ENCODE data around the gene CCL8. TPM values are rescaled to one million over a fixed set of nuclear protein-coding genes. Genes with fewer than 3 reads are reported as not detected.

Gene CCL8
- total RNA-seq = 0.12 TPM in 1 of 2 replicates, not detected in the other
- 1.6 TPM in 1 of 2 replicates, not detected in the other for polyA plus RNA-seq

DNA sequence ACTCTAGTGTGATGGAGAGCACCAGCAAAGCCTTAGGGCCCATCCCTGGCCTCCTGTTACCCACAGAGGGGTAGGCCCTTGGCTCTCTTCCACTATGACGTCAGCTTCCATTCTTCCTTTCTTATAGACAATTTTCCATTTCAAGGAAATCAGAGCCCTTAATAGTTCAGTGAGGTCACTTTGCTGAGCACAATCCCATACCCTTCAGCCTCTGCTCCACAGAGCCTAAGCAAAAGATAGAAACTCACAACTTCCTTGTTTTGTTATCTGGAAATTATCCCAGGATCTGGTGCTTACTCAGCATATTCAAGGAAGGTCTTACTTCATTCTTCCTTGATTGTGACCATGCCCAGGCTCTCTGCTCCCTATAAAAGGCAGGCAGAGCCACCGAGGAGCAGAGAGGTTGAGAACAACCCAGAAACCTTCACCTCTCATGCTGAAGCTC is at the start of gene CCL8:
CCL8 (plus strand) TSS at position 397 of the 445 bp plus-strand sequence. CDS start 67 bp downstream, outside the sequence.
- no peak for DNase-seq (ENCODE audit: low spot score)
- Histone ChIP-seq H3K4me1 (ENCODE audit: insufficient read depth) (no peaks in the 10 kb centered on the region), H3K9me3 (ENCODE audit: low read depth) (peaks cover 3% of the 10 kb centered on the region), H3K4me3 (no peak within 1 kb of the TSS), H3K4me2 (no peak within 1 kb of the TSS), H3K27me3 (peaks cover 5% of the 10 kb centered on the region), H3K9me2 (replicated peaks; ENCODE audit: insufficient read depth) (no peaks in the 10 kb centered on the region), H3K36me3 (replicated peaks; ENCODE audit: insufficient read depth, low read depth) (no peaks in the 10 kb centered on the region), H2AFZ (no peak within 1 kb of the TSS), H3K79me2 (no peaks in the 10 kb centered on the region), H3K27ac (no peak within 1 kb of the TSS), H4K20me1 (ENCODE audit: insufficient read depth, poor library complexity, severe bottlenecking) (no peaks in the 10 kb centered on the region)
- TF ChIP-seq, protein P1, sequence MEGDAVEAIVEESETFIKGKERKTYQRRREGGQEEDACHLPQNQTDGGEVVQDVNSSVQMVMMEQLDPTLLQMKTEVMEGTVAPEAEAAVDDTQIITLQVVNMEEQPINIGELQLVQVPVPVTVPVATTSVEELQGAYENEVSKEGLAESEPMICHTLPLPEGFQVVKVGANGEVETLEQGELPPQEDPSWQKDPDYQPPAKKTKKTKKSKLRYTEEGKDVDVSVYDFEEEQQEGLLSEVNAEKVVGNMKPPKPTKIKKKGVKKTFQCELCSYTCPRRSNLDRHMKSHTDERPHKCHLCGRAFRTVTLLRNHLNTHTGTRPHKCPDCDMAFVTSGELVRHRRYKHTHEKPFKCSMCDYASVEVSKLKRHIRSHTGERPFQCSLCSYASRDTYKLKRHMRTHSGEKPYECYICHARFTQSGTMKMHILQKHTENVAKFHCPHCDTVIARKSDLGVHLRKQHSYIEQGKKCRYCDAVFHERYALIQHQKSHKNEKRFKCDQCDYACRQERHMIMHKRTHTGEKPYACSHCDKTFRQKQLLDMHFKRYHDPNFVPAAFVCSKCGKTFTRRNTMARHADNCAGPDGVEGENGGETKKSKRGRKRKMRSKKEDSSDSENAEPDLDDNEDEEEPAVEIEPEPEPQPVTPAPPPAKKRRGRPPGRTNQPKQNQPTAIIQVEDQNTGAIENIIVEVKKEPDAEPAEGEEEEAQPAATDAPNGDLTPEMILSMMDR (IDR thresholded peaks at IDR 0.05; ENCODE audit: poor library complexity) = no peak
- TF ChIP-seq EZH2 (IDR thresholded peaks at IDR 0.05; ENCODE audit: borderline replicate concordance) = no peak
- no peak for TF ChIP-seq EZH2phosphoT487 (IDR thresholded peaks at IDR 0.05; ENCODE audit: low read depth, severe bottlenecking, unreplicated experiment)
- WGBS (ENCODE audit: low lambda C conversion rate, missing lambda C conversion rate) = 82% methylated on average over 2 of the region's 2 CpGs

DNA sequence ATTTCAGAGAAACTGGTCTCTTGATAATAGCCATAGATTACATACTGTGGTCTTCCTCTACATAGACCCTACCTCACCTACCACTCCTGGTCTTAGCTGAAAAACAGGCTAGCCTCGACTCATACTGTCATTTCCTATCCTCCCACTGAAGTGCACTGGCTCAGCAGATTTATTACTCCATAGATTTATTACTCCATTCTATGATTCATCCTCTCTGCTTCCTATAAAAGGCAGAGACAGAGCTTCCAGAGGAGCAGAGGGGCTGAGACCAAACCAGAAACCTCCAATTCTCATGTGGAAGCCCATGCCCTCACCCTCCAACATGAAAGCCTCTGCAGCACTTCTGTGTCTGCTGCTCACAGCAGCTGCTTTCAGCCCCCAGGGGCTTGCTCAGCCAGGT is 49.3 kb upstream of the CCL8 start, which contains the start of gene CCL7:
CCL7 (plus strand) TSS at position 253 of the 400 bp plus-strand sequence; CDS start at position 323, 70 bp downstream.
- Histone ChIP-seq H3K4me1 (ENCODE audit: insufficient read depth) (no peaks in the 10 kb centered on the region), H3K27me3 (no peaks in the 10 kb centered on the region), H3K36me3 (replicated peaks; ENCODE audit: insufficient read depth, low read depth) (no peaks in the 10 kb centered on the region), H2AFZ (no peak within 1 kb of the TSS), H3K4me2 (no peak within 1 kb of the TSS), H3K27ac (no peak within 1 kb of the TSS), H3K79me2 (no peaks in the 10 kb centered on the region), H3K9me3 (ENCODE audit: low read depth) (no peaks in the 10 kb centered on the region), H4K20me1 (ENCODE audit: insufficient read depth, poor library complexity, severe bottlenecking) (no peaks in the 10 kb centered on the region), H3K9me2 (replicated peaks; ENCODE audit: insufficient read depth) (no peaks in the 10 kb centered on the region), H3K4me3 (no peak within 1 kb of the TSS)
- 45% methylated on average over 1 of the region's 1 CpG for WGBS (ENCODE audit: low lambda C conversion rate, missing lambda C conversion rate)
- no peak for TF ChIP-seq EZH2phosphoT487 (IDR thresholded peaks at IDR 0.05; ENCODE audit: low read depth, severe bottlenecking, unreplicated experiment)
- TF ChIP-seq, protein P1 (IDR thresholded peaks at IDR 0.05; ENCODE audit: poor library complexity) = no peak
- TF ChIP-seq EZH2 (IDR thresholded peaks at IDR 0.05; ENCODE audit: borderline replicate concordance) = no peak
- DNase-seq (ENCODE audit: low spot score) = no peak

DNA sequence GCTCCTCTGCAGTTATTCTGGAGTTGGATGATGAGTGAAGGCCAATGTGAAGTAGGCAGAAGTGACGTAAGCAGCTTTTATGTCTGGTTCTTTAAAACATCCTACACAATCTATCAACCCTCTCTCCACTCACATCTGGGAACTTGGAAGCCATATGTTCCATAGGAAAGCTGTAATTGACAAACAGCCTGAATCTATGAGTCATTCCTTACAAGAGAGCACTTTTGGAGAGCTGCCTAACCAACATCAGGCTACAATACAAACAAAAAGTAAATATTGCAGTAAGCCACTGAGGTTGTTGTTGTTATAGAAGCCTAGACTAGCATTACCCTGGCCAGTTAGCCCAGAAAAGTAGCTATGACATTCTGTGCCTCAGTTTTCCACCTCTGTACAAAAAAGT is 43.4 kb upstream of the CCL8 start:
- DNase-seq (ENCODE audit: low spot score) = peak; percentile 36
- H3K36me3 ChIP-seq (replicated peaks; ENCODE audit: insufficient read depth, low read depth) = no peaks in the 10 kb centered on the region
- no peak overlapping the region for H3K4me3 ChIP-seq
- H3K4me1 ChIP-seq (ENCODE audit: insufficient read depth) = no peaks in the 10 kb centered on the region
- no peak overlapping the region for H3K27ac ChIP-seq
- WGBS (ENCODE audit: low lambda C conversion rate, missing lambda C conversion rate) = 0% methylated on average over 1 of the region's 1 CpG
- no peak overlapping the region for H3K4me2 ChIP-seq
- no peaks in the 10 kb centered on the region for H4K20me1 ChIP-seq (ENCODE audit: insufficient read depth, poor library complexity, severe bottlenecking)
- no peaks in the 10 kb centered on the region for H3K27me3 ChIP-seq
- H3K9me3 ChIP-seq (ENCODE audit: low read depth) = no peaks in the 10 kb centered on the region
- no peaks in the 10 kb centered on the region for H3K9me2 ChIP-seq (replicated peaks; ENCODE audit: insufficient read depth)
- H3K79me2 ChIP-seq = no peaks in the 10 kb centered on the region
- TF ChIP-seq, protein P1 (IDR thresholded peaks at IDR 0.05; ENCODE audit: poor library complexity) = no peak
- TF ChIP-seq EZH2phosphoT487 (IDR thresholded peaks at IDR 0.05; ENCODE audit: low read depth, severe bottlenecking, unreplicated experiment) (no peak), EZH2 (IDR thresholded peaks at IDR 0.05; ENCODE audit: borderline replicate concordance) (no peak)
- H2AFZ ChIP-seq = no peak overlapping the region

Data from hepatocyte (in vitro differentiated cells).